GM12878 (cell line): ENCODE results near the gene MYL6B. TPM values are rescaled to one million over a fixed set of nuclear protein-coding genes. Genes with fewer than 3 reads are reported as not detected.

Source experiments
- ATAC-seq: fragments of 200-7000 bp; cut with Tn5 transposase; 3 replicates; pipeline ENCODE4 v1.9.1; 2020; ENCODE audit warnings: mild to moderate bottlenecking, moderate library complexity
- BruUV-seq: library from RNA; stranded (reverse); fragments of 400-500 nt; replicated peaks from 2 replicates; lab custom pipeline; 2021; lab: Mats Ljungman, UMichigan
- CTCF ChIA-PET: fragments of 300-600 bp; sonication (Branson Sonifier 250); formaldehyde crosslinking; extraction: SDS; loops from one replicate; lab custom pipeline; 2021; ENCODE audit warnings: inconsistent platforms; lab: Yijun Ruan, JAX
- POLR2A ChIA-PET: fragments of 350-600 bp; formaldehyde crosslinking; extraction: SDS; loops from one replicate; lab custom pipeline; 2021; ENCODE audit warnings: inconsistent platforms; lab: Charles Lee
- RAD21 ChIA-PET: fragments of 300-600 bp; sonication (Branson Sonifier 250); formaldehyde crosslinking; loops from one replicate; lab custom pipeline; 2023; ENCODE audit warnings: antibody characterized with exemption; ENCODE audit not compliant: unreplicated experiment; lab: Charles Lee
- SMC1A ChIA-PET: fragments of 300-600 bp; sonication (Branson Sonifier 250); formaldehyde crosslinking; loops from one replicate; lab custom pipeline; 2023; ENCODE audit not compliant: unreplicated experiment, uncharacterized antibody; lab: Charles Lee
- DNase-seq: peaks from one replicate; pipeline ENCODE4 v3.0.0-alpha.2; 2011; ENCODE audit warnings: low read depth, low spot score
- FAIRE-seq: peaks from 3 replicates; lab custom pipeline; 2011; peaks lifted over from hg19 to GRCh38; lab: Jason Lieb, UNC
- H2AFZ ChIP-seq: 2 replicates; pipeline ENCODE4 v1.6.0; 2011; ENCODE audit warnings: low read depth, low read length, control low read depth; ENCODE audit not compliant: control insufficient read depth
- H3K27ac ChIP-seq: 2 replicates; pipeline ENCODE4 v1.5.1; 2011; ENCODE audit warnings: control low read depth; ENCODE audit not compliant: control insufficient read depth, insufficient read depth
- H3K27me3 ChIP-seq, 2 experiments: replicated peaks in 1 of 2; 2 replicates each; pipeline versions ENCODE4 v1.6.0 to v1.6.1; 2011; ENCODE audit warnings: low read length in 1 of 2; ENCODE audit not compliant: control insufficient read depth in 2 of 2, insufficient read depth in 2 of 2
- H3K36me3 ChIP-seq, 2 experiments: 2 replicates each; pipeline ENCODE4 v1.5.1; 2011; ENCODE audit warnings: low read length in 1 of 2; ENCODE audit not compliant: control insufficient read depth in 2 of 2, insufficient read depth in 2 of 2
- H3K4me1 ChIP-seq: 2 replicates; pipeline ENCODE4 v1.6.1; 2011; ENCODE audit warnings: mild to moderate bottlenecking, low read length, moderate library complexity, mixed read lengths; ENCODE audit not compliant: control insufficient read depth, insufficient read depth
- H3K4me2 ChIP-seq: 2 replicates; pipeline ENCODE4 v1.6.0; 2011; ENCODE audit warnings: control low read depth; ENCODE audit not compliant: control insufficient read depth, insufficient read depth
- H3K4me3 ChIP-seq: fragments of 200-600 bp; sonication (generic); 2 replicates; pipeline ENCODE4 v1.5.1; 2016
- H3K79me2 ChIP-seq: 2 replicates; pipeline ENCODE4 v1.6.0; 2011; ENCODE audit warnings: low read length; ENCODE audit not compliant: control insufficient read depth, insufficient read depth
- H3K9ac ChIP-seq: 2 replicates; pipeline ENCODE4 v1.8.0; 2011; ENCODE audit warnings: low read length, control low read depth, mixed read lengths; ENCODE audit not compliant: control insufficient read depth, insufficient read depth
- H3K9me3 ChIP-seq: replicated peaks from 3 replicates; pipeline ENCODE4 v1.5.1; 2011; ENCODE audit warnings: mild to moderate bottlenecking, low read length; ENCODE audit not compliant: control insufficient read depth, insufficient read depth
- H4K20me1 ChIP-seq: 2 replicates; pipeline ENCODE4 v1.6.0; 2011; ENCODE audit not compliant: control insufficient read depth, insufficient read depth
- ATF7 ChIP-seq: fragments of 450-650 bp; IDR thresholded peaks from 2 replicates; pipeline ENCODE4 v1.6.1; 2016; ENCODE audit warnings: low read depth, mild to moderate bottlenecking
- BMI1 ChIP-seq: fragments of 450-650 bp; IDR thresholded peaks from 2 replicates; pipeline ENCODE4 v1.6.1; 2016; ENCODE audit warnings: mild to moderate bottlenecking, moderate library complexity, borderline replicate concordance
- BRCA1 ChIP-seq: IDR thresholded peaks from 2 replicates; pipeline ENCODE4 v1.6.1; 2011; ENCODE audit warnings: low read depth, low read length, improper control_type of control experiment
- CHD1 ChIP-seq: IDR thresholded peaks from 2 replicates; pipeline ENCODE4 v1.6.1; 2012; ENCODE audit warnings: low read depth, low read length, improper control_type of control experiment
- CREM ChIP-seq: IDR thresholded peaks from 2 replicates; pipeline ENCODE4 v1.6.1; 2014; ENCODE audit warnings: antibody characterized with exemption, low read depth
- HCFC1 ChIP-seq: fragments of 150-350 bp; IDR thresholded peaks from 2 replicates; pipeline ENCODE4 v1.6.1; 2014; ENCODE audit warnings: low read length
- IRF4 ChIP-seq: IDR thresholded peaks from 2 replicates; pipeline ENCODE4 v1.6.1; 2011; ENCODE audit warnings: low read depth, low read length
- MEF2B ChIP-seq: fragments of 450-650 bp; IDR thresholded peaks from 2 replicates; pipeline ENCODE4 v1.6.1; 2018; ENCODE audit warnings: mild to moderate bottlenecking, moderate library complexity; ENCODE audit not compliant: partially characterized antibody, poor library complexity, severe bottlenecking
- POLR2A ChIP-seq: IDR thresholded peaks from 2 replicates; pipeline ENCODE4 v1.6.1; 2011; ENCODE audit warnings: low read depth, mild to moderate bottlenecking, low read length
- RUNX3 ChIP-seq: IDR thresholded peaks from 2 replicates; pipeline ENCODE4 v1.6.1; 2012; ENCODE audit warnings: low read length, inconsistent platforms
- SUZ12 ChIP-seq: fragments of 200-600 bp; sonication (generic); IDR thresholded peaks from one replicate; pipeline ENCODE4 v1.6.1; 2018; ENCODE audit warnings: antibody characterized with exemption, mild to moderate bottlenecking; ENCODE audit not compliant: unreplicated experiment
- TAF1 ChIP-seq: IDR thresholded peaks from 2 replicates; pipeline ENCODE4 v1.6.1; 2011; ENCODE audit warnings: mild to moderate bottlenecking, low read depth, low read length, borderline replicate concordance
- ZSCAN29 ChIP-seq: fragments of 450-650 bp; IDR thresholded peaks from 2 replicates; pipeline ENCODE4 v1.6.1; 2017; ENCODE audit warnings: mild to moderate bottlenecking, moderate library complexity
- in situ Hi-C: fragments of 300-500 bp; cut with MboI; formaldehyde crosslinking; loops from 9 replicates; pipeline ENCODE4 v1.14.3; 2018; ENCODE audit warnings: mixed read lengths
- intact Hi-C: fragments of 100-400 bp; cut with micrococcal nuclease; formaldehyde crosslinking; loops from one replicate; pipeline ENCODE4 v1.14.2; 2022; ENCODE audit not compliant: unreplicated experiment
- polyA plus RNA-seq, 11 experiments: library from polyadenylated mRNA; depleted of rRNA in 4 of 11; unstranded in 6 of 11; stranded (reverse) in 5 of 11; fragments of >200 nt; fragmentation: Nextera tagmentation in 4 of 11; fragmentation: Illumina TruSeq in 1 of 11; extraction: Ambion mirVana in 4 of 11; extraction: Trizol in 1 of 11; gene quantifications; 1 replicate in 1 of 11; 2 replicates in 10 of 11; pipeline versions ENCODE4 v1.2.1 to v1.2.3, GENCODE V29; 2011 to 2016; ENCODE audit warnings: inconsistent platforms in 2 of 11, missing spikeins in 2 of 11, low read depth in 1 of 11
- total RNA-seq, 4 experiments: library from RNA; depleted of rRNA in 3 of 4; stranded (reverse); fragments of >200 nt in 3 of 4; fragmentation: Illumina TruSeq in 1 of 4; extraction: Trizol in 1 of 4; gene quantifications; 2 replicates each; pipeline versions ENCODE4 v1.2.1 to v1.2.3, GENCODE V29; 2013 to 2021
- TF ChIP-seq, protein P1 (sequence below): fragments of 450-650 bp; IDR thresholded peaks from 2 replicates; pipeline ENCODE4 v1.6.1; 2018; ENCODE audit warnings: borderline replicate concordance, mild to moderate bottlenecking; ENCODE audit not compliant: partially characterized antibody
- TF ChIP-seq, protein P2 (sequence below): fragments of 450-650 bp; IDR thresholded peaks from 2 replicates; pipeline ENCODE4 v1.6.1; 2016; ENCODE audit warnings: mild to moderate bottlenecking, moderate library complexity, borderline replicate concordance
- TF ChIP-seq, protein P3 (sequence below): fragments of 450-650 bp; IDR thresholded peaks from 2 replicates; pipeline ENCODE4 v1.6.1; 2017; ENCODE audit warnings: low read depth, mild to moderate bottlenecking, moderate library complexity
- TF ChIP-seq, protein P4 (sequence below): IDR thresholded peaks from 2 replicates; pipeline ENCODE4 v1.6.1; 2011; ENCODE audit warnings: low read depth, low read length, improper control_type of control experiment, borderline replicate concordance

The MYL6B gene
- total and polyA plus RNA-seq, 10 of the 15 experiments (the other 5 are each of a cell fraction or from before 2014, with no cell fraction given), result 75.5 to 153 (median 114) TPM

DNA sequence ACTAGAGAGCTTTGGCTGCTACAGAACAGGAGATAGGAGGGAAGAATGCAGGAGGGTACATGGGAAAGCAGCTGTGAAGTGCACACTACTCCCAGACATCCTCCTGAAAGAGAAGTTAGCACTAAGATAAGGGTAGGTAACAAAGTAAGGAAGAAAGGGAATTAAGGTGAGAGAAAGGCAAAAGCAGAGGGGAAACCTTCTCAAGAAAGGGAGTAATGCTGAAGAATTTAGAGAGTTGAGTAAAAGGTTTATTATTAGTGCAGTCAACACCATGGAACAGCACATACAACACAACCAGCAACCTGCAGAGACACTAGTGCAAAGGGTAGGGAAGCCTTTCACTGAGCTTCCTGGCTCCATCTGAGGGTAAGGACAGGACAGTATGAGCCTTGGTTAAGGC is 51.9 kb downstream of the MYL6B start:
- FAIRE-seq (no peak), ATAC-seq (no peak), DNase-seq (no peak)
- ChIA-PET POLR2A (interaction anchor here (0.5 to 1.2 kb wide), 4 partner anchors 18 to 454 kb away, joined by 3 to 5 read pairs (median 4); partner anchors contain the start of gene STAT2), CTCF (interaction anchor here (0.9 to 7.0 kb wide), 6 partner anchors 9 to 23 kb away, joined by 3 to 107 read pairs (median 4); partner anchors contain the start of gene RNF41), SMC1A (interaction anchor here (0.7 to 1.3 kb wide), 2 partner anchors 13 to 67 kb away, joined by 3 read pairs; no protein-coding TSS in a partner anchor), RAD21 (interaction anchor here (3.4 kb wide), 1 partner anchor 17 kb away, joined by 41 read pairs; the partner anchor contains the start of gene RNF41)
- H3K4me3 ChIP-seq, result no peak overlapping the region
- no TSS peak for BruUV-seq
- H3K9me3 ChIP-seq, result no peaks in the 10 kb centered on the region
- H3K27ac ChIP-seq, result no peak overlapping the region
- no peak overlapping the region for H2AFZ ChIP-seq
- H3K79me2 ChIP-seq, result no peaks in the 10 kb centered on the region
- no peaks in the 10 kb centered on the region for H3K4me1 ChIP-seq
- peaks cover 4 to 9% of the 10 kb centered on the region in 2 experiments for H3K36me3 ChIP-seq
- in situ Hi-C loops, result no loop called here
- H4K20me1 ChIP-seq, result no peaks in the 10 kb centered on the region; the same call in 1 of the 2 replicates
- H3K27me3 ChIP-seq, result no peaks in the 10 kb centered on the region
- intact Hi-C loops, result no loop called here
- H3K4me2 ChIP-seq, result no peak overlapping the region
- H3K9ac ChIP-seq, result no peak overlapping the region
- TF ChIP-seq CHD1 (no peak), BMI1 (no peak), BRCA1 (no peak), SUZ12 (no peak), IRF4 (no peak), HCFC1 (no peak), ZSCAN29 (no peak), RUNX3 (no peak), TAF1 (no peak), MEF2B (no peak), CREM (no peak), ATF7 (no peak), POLR2A (no peak)
- TF ChIP-seq, protein P1, sequence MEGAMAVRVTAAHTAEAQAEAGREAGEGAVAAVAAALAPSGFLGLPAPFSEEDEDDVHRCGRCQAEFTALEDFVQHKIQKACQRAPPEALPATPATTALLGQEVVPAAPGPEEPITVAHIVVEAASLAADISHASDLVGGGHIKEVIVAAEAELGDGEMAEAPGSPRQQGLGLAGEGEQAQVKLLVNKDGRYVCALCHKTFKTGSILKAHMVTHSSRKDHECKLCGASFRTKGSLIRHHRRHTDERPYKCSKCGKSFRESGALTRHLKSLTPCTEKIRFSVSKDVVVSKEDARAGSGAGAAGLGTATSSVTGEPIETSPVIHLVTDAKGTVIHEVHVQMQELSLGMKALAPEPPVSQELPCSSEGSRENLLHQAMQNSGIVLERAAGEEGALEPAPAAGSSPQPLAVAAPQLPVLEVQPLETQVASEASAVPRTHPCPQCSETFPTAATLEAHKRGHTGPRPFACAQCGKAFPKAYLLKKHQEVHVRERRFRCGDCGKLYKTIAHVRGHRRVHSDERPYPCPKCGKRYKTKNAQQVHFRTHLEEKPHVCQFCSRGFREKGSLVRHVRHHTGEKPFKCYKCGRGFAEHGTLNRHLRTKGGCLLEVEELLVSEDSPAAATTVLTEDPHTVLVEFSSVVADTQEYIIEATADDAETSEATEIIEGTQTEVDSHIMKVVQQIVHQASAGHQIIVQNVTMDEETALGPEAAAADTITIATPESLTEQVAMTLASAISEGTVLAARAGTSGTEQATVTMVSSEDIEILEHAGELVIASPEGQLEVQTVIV, result no peak
- TF ChIP-seq, protein P2, sequence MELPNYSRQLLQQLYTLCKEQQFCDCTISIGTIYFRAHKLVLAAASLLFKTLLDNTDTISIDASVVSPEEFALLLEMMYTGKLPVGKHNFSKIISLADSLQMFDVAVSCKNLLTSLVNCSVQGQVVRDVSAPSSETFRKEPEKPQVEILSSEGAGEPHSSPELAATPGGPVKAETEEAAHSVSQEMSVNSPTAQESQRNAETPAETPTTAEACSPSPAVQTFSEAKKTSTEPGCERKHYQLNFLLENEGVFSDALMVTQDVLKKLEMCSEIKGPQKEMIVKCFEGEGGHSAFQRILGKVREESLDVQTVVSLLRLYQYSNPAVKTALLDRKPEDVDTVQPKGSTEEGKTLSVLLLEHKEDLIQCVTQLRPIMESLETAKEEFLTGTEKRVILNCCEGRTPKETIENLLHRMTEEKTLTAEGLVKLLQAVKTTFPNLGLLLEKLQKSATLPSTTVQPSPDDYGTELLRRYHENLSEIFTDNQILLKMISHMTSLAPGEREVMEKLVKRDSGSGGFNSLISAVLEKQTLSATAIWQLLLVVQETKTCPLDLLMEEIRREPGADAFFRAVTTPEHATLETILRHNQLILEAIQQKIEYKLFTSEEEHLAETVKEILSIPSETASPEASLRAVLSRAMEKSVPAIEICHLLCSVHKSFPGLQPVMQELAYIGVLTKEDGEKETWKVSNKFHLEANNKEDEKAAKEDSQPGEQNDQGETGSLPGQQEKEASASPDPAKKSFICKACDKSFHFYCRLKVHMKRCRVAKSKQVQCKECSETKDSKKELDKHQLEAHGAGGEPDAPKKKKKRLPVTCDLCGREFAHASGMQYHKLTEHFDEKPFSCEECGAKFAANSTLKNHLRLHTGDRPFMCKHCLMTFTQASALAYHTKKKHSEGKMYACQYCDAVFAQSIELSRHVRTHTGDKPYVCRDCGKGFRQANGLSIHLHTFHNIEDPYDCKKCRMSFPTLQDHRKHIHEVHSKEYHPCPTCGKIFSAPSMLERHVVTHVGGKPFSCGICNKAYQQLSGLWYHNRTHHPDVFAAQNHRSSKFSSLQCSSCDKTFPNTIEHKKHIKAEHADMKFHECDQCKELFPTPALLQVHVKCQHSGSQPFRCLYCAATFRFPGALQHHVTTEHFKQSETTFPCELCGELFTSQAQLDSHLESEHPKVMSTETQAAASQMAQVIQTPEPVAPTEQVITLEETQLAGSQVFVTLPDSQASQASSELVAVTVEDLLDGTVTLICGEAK, result no peak
- TF ChIP-seq, protein P3, sequence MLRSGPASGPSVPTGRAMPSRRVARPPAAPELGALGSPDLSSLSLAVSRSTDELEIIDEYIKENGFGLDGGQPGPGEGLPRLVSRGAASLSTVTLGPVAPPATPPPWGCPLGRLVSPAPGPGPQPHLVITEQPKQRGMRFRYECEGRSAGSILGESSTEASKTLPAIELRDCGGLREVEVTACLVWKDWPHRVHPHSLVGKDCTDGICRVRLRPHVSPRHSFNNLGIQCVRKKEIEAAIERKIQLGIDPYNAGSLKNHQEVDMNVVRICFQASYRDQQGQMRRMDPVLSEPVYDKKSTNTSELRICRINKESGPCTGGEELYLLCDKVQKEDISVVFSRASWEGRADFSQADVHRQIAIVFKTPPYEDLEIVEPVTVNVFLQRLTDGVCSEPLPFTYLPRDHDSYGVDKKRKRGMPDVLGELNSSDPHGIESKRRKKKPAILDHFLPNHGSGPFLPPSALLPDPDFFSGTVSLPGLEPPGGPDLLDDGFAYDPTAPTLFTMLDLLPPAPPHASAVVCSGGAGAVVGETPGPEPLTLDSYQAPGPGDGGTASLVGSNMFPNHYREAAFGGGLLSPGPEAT, result no peak
- TF ChIP-seq, protein P4, sequence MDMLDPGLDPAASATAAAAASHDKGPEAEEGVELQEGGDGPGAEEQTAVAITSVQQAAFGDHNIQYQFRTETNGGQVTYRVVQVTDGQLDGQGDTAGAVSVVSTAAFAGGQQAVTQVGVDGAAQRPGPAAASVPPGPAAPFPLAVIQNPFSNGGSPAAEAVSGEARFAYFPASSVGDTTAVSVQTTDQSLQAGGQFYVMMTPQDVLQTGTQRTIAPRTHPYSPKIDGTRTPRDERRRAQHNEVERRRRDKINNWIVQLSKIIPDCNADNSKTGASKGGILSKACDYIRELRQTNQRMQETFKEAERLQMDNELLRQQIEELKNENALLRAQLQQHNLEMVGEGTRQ, result no peak
